Parathyroid adenoma (tissue), 2 donors: ENCODE data around the gene TNRC6C.

Experiments used
- H2AFZ ChIP-seq: fragments of 300-600 bp; sonication (generic); one replicate; pipeline ENCODE4 v1.7.0; 2017; ENCODE audit warnings: antibody characterized with exemption, mild to moderate bottlenecking
- H3K27ac ChIP-seq: fragments of 300-600 bp; sonication (generic); one replicate; pipeline ENCODE4 v1.7.0; 2017
- H3K27me3 ChIP-seq: fragments of 300-600 bp; sonication (generic); one replicate; pipeline ENCODE4 v1.7.0; 2017; ENCODE audit warnings: low read length; ENCODE audit not compliant: control insufficient read depth, insufficient read depth
- H3K36me3 ChIP-seq: fragments of 300-600 bp; sonication (generic); one replicate; pipeline ENCODE4 v1.7.0; 2017; ENCODE audit warnings: low read length; ENCODE audit not compliant: control insufficient read depth, insufficient read depth
- H3K4me1 ChIP-seq: fragments of 300-600 bp; sonication (generic); one replicate; pipeline ENCODE4 v1.7.0; 2017; ENCODE audit warnings: control low read depth
- H3K4me2 ChIP-seq: fragments of 300-600 bp; sonication (generic); one replicate; pipeline ENCODE4 v1.7.0; 2017; ENCODE audit warnings: low read length
- H3K4me3 ChIP-seq: fragments of 300-600 bp; sonication (generic); one replicate; pipeline ENCODE4 v1.7.0; 2017; ENCODE audit warnings: low read depth, low read length
- H3K79me2 ChIP-seq: fragments of 300-600 bp; sonication (generic); one replicate; pipeline ENCODE4 v1.7.0; 2017; ENCODE audit warnings: control low read depth
- H3K9ac ChIP-seq: fragments of 300-600 bp; sonication (generic); one replicate; pipeline ENCODE4 v1.7.0; 2017; ENCODE audit warnings: mild to moderate bottlenecking
- H3K9me3 ChIP-seq: fragments of 300-600 bp; sonication (generic); one replicate; pipeline ENCODE4 v1.7.0; 2017; ENCODE audit warnings: low read length; ENCODE audit not compliant: control insufficient read depth
- CTCF ChIP-seq: fragments of 300-600 bp; sonication (generic); IDR thresholded peaks from one replicate; pipeline ENCODE4 v1.7.0; 2017; ENCODE audit warnings: antibody characterized with exemption, mild to moderate bottlenecking
- donor health status: primary hyperparathyroidism.

Gene TNRC6C

GRCh38 chr17:78133971-78134898 lies 175.7 kb downstream of the TNRC6C start:
- Histone ChIP-seq H3K9me3 (no peaks in the 10 kb centered on the region), H2AFZ (no peak overlapping the region), H3K36me3 (no peaks in the 10 kb centered on the region), H3K9ac (no peak overlapping the region), H3K27me3 (no peaks in the 10 kb centered on the region), H3K4me3 (no peak overlapping the region), H3K4me1 (peaks cover 1% of the 10 kb centered on the region), H3K4me2 (no peak overlapping the region), H3K79me2 (no peaks in the 10 kb centered on the region), H3K27ac (no peak overlapping the region)
- peak; percentile 14 for TF ChIP-seq CTCF

GRCh38 chr17:78134899-78135385 lies 176.4 kb downstream of the TNRC6C start:
- no peak overlapping the region for H3K9ac ChIP-seq

GRCh38 chr17:78135858-78136500 lies 177.5 kb downstream of the TNRC6C start:
- no peaks in the 10 kb centered on the region for H3K27me3 ChIP-seq
- H3K9me3 ChIP-seq = no peaks in the 10 kb centered on the region
- H3K4me2 ChIP-seq = no peak overlapping the region
- H3K79me2 ChIP-seq = no peaks in the 10 kb centered on the region
- no peak for TF ChIP-seq CTCF
- H3K36me3 ChIP-seq = no peaks in the 10 kb centered on the region
- H3K4me3 ChIP-seq = no peak overlapping the region
- no peak overlapping the region for H3K9ac ChIP-seq
- H3K4me1 ChIP-seq = no peaks in the 10 kb centered on the region
- no peak overlapping the region for H2AFZ ChIP-seq
- H3K27ac ChIP-seq = no peak overlapping the region

More at GRCh38 chr17:78134899-78135385, 176.4 kb downstream of the TNRC6C start:
- no peak overlapping the region for H2AFZ ChIP-seq
- no peak overlapping the region for H3K4me2 ChIP-seq
- no peaks in the 10 kb centered on the region for H3K36me3 ChIP-seq
- H3K27me3 ChIP-seq = no peaks in the 10 kb centered on the region
- no peak overlapping the region for H3K4me3 ChIP-seq
- H3K27ac ChIP-seq = no peak overlapping the region
- H3K79me2 ChIP-seq = no peaks in the 10 kb centered on the region
- H3K9me3 ChIP-seq = no peaks in the 10 kb centered on the region
- H3K4me1 ChIP-seq = no peaks in the 10 kb centered on the region
- no peak for TF ChIP-seq CTCF

GRCh38 chr17:78137392-78138203 lies 179.1 kb downstream of the TNRC6C start:
- H3K9me3 ChIP-seq = no peaks in the 10 kb centered on the region
- no peaks in the 10 kb centered on the region for H3K79me2 ChIP-seq
- H2AFZ ChIP-seq = no peak overlapping the region
- no peak overlapping the region for H3K4me3 ChIP-seq
- no peaks in the 10 kb centered on the region for H3K4me1 ChIP-seq
- no peaks in the 10 kb centered on the region for H3K36me3 ChIP-seq
- no peak overlapping the region for H3K9ac ChIP-seq
- no peak for TF ChIP-seq CTCF
- H3K27me3 ChIP-seq = no peaks in the 10 kb centered on the region
- no peak overlapping the region for H3K27ac ChIP-seq
- H3K4me2 ChIP-seq = no peak overlapping the region
